Fibroblast of skin of left biceps (primary cell): ENCODE results near the gene GJB2.

Experiments used
- DNase-seq, 2 experiments: peaks; one replicate each; pipeline ENCODE4 v3.0.0-alpha.2; 2013; ENCODE audit warnings: low read depth in 2 of 2

GJB2 gene

GRCh38 chr13:20141238-20142022 lies 51.3 kb downstream of the GJB2 start:
- DNase-seq = no peak

DNA sequence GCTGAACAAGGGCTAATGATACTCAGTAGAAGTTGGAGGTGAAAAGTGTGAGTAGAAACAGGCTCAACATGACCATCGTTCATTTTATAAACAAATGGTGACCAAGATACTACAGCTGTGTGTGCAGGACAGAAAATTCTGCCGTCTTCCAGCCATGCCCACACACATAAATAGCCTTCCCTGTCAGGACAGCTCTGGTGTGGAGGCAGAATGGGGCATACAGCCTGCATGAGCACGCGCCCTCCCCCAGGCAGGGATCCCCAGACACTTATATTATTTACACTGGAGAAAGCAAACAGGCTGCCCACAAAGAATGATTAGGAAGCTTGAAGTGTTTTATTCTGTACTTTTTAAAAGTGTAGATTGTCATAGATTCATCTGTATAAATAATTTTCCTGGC lies 52.3 kb downstream of the GJB2 start:
- no peak for DNase-seq

DNA sequence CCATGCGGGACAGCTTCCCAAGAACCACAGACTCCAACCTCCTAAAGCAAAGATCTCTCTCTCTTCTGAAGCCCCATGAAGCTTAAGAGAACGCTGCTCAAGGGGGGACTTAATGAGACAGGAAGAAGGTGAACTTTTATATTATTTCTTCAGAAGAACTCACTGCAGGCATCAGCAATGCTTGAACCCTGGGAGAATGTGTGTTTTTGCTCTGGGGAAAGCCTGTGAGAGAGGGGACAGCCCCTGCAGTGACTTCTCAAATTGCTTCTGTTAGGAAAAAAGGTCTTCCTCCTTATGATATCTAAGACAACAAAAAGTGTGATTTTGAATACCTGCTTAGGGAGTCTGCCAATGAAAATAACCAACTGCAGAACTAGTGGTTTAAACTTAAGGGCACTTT lies 54.9 kb downstream of the GJB2 start:
- no peak for DNase-seq
